AG09319 (cell line): Measurements from ENCODE around the gene SLAMF8.

Experiments
- DNase-seq: peaks from one replicate; pipeline ENCODE4 v3.0.0-alpha.2; 2010; ENCODE audit warnings: low read depth; ENCODE audit errors: extremely low read depth
- CTCF ChIP-seq: IDR thresholded peaks from 2 replicates; pipeline ENCODE4 v1.5.1; 2011; ENCODE audit warnings: low read depth, mild to moderate bottlenecking, inconsistent platforms, low read length, moderate library complexity

Gene SLAMF8

GRCh38 chr1:159866066-159866465 lies 39.4 kb downstream of the SLAMF8 start:
- no peak for DNase-seq
- no peak for TF ChIP-seq CTCF

GRCh38 chr1:159866905-159867663 lies 40.4 kb downstream of the SLAMF8 start:
- no peak for TF ChIP-seq CTCF
- DNase-seq: no peak

- TF ChIP-seq CTCF: no peak
- DNase-seq: no peak
Observed at GRCh38 chr1:159867664-159868026, 41.0 kb downstream of the SLAMF8 start.

- no peak for DNase-seq
Observed at GRCh38 chr1:159868766-159869165, 42.1 kb downstream of the SLAMF8 start.

GRCh38 chr1:159869173-159869572 lies 42.5 kb downstream of the SLAMF8 start:
- no peak for DNase-seq
- no peak for TF ChIP-seq CTCF

More at GRCh38 chr1:159868766-159869165, 42.1 kb downstream of the SLAMF8 start:
- TF ChIP-seq CTCF: no peak

GRCh38 chr1:159869607-159870006 lies 42.9 kb downstream of the SLAMF8 start:
- no peak for DNase-seq
- TF ChIP-seq CTCF: no peak

GRCh38 chr1:159870704-159871103 lies 44.0 kb downstream of the SLAMF8 start:
- TF ChIP-seq CTCF: no peak
- DNase-seq: no peak
